Measurements from ENCODE around the gene ARPP21.
"Not testable (repeated sequence)": the region's sequence is repeated elsewhere in the genome, so short reads cannot be mapped to it uniquely, and the experiment has no call there.

ARPP21 gene

GRCh38 chr3:35780800-35781199 lies 141.5 kb downstream of the ARPP21 start:
- no peak for DNase-seq (ENCODE audit: low read depth, low spot score)

- DNase-seq (ENCODE audit: low read depth, low spot score): no peak
These were observed 142.2 kb downstream of the ARPP21 start for GRCh38 chr3:35781558-35781957.

- DNase-seq (ENCODE audit: low read depth, low spot score): no peak
These were observed 143.0 kb downstream of the ARPP21 start for GRCh38 chr3:35782355-35782754.

- DNase-seq (ENCODE audit: low read depth, low spot score): no peak
These were observed 144.8 kb downstream of the ARPP21 start for GRCh38 chr3:35784169-35784568.

- DNase-seq (ENCODE audit: low read depth, low spot score): no peak
These were observed 146.0 kb downstream of the ARPP21 start for GRCh38 chr3:35785234-35785888.

GRCh38 chr3:35787936-35788335 lies 148.6 kb downstream of the ARPP21 start:
- DNase-seq (ENCODE audit: low read depth, low spot score): no peak

GRCh38 chr3:35789042-35789831 lies 149.9 kb downstream of the ARPP21 start:
- DNase-seq (ENCODE audit: low read depth, low spot score): no peak

GRCh38 chr3:35790764-35791163 lies 151.4 kb downstream of the ARPP21 start:
- DNase-seq (ENCODE audit: low read depth, low spot score): no peak

- DNase-seq (ENCODE audit: low read depth, low spot score): no peak
These were observed 154.3 kb downstream of the ARPP21 start for GRCh38 chr3:35793667-35794066.

- DNase-seq (ENCODE audit: low read depth, low spot score): no peak
These were observed 161.7 kb downstream of the ARPP21 start for GRCh38 chr3:35800960-35801459.

- DNase-seq (ENCODE audit: low read depth, low spot score): no peak
These were observed 175.2 kb downstream of the ARPP21 start for GRCh38 chr3:35814531-35814930.

GRCh38 chr3:35815796-35816195 lies 176.5 kb downstream of the ARPP21 start:
- not testable (repeated sequence) for DNase-seq (ENCODE audit: low read depth, low spot score)

GRCh38 chr3:35817216-35817615 lies 177.9 kb downstream of the ARPP21 start:
- DNase-seq (ENCODE audit: low read depth, low spot score): no peak

GRCh38 chr3:35832140-35832571 lies 192.8 kb downstream of the ARPP21 start:
- DNase-seq (ENCODE audit: low read depth, low spot score): no peak
